GM23338 (cell line): ENCODE results near the gene L1CAM. TPM values are rescaled to one million over a fixed set of nuclear protein-coding genes. Genes with fewer than 3 reads are reported as not detected.
A peak's percentile ranks its signal among the peaks of the same experiment; 100 is the strongest.

Experiments
- ATAC-seq: fragments of 200-7000 bp; cut with Tn5 transposase; 3 replicates; pipeline ENCODE4 v1.9.1; 2020
- DNase-seq: peaks from one replicate; pipeline ENCODE4 v3.0.0-alpha.2; 2015; ENCODE audit warnings: low spot score
- H2AFZ ChIP-seq: fragments of 200-600 bp; sonication (generic); 2 replicates; pipeline ENCODE4 v1.8.0; 2016; ENCODE audit warnings: antibody characterized with exemption, mild to moderate bottlenecking, moderate library complexity
- H3F3A ChIP-seq: fragments of 200-600 bp; sonication (generic); replicated peaks from 2 replicates; pipeline ENCODE4 v1.8.0; 2017; ENCODE audit warnings: antibody characterized with exemption, mixed run types, low read depth
- H3K27ac ChIP-seq: fragments of 200-600 bp; sonication (generic); 2 replicates; pipeline ENCODE4 v1.6.1; 2016; ENCODE audit warnings: low read depth
- H3K27me3 ChIP-seq: fragments of 200-600 bp; sonication (generic); 2 replicates; pipeline ENCODE4 v1.8.0; 2016; ENCODE audit warnings: mild to moderate bottlenecking, mixed run types, moderate library complexity; ENCODE audit not compliant: insufficient read depth
- H3K36me3 ChIP-seq: fragments of 200-600 bp; sonication (generic); 2 replicates; pipeline ENCODE4 v1.8.0; 2016; ENCODE audit warnings: mild to moderate bottlenecking; ENCODE audit not compliant: insufficient read depth
- H3K4me1 ChIP-seq: fragments of 200-600 bp; sonication (generic); 2 replicates; pipeline ENCODE4 v1.8.0; 2016; ENCODE audit warnings: mild to moderate bottlenecking, moderate library complexity; ENCODE audit not compliant: insufficient read depth
- H3K4me2 ChIP-seq: fragments of 200-600 bp; sonication (generic); 2 replicates; pipeline ENCODE4 v1.7.1; 2017; ENCODE audit warnings: mixed run types
- H3K4me3 ChIP-seq: fragments of 200-600 bp; sonication (generic); 2 replicates; pipeline ENCODE4 v1.6.1; 2016; ENCODE audit warnings: mixed run types
- H3K79me2 ChIP-seq: fragments of 200-600 bp; sonication (generic); replicated peaks from 2 replicates; pipeline ENCODE4 v1.8.0; 2017; ENCODE audit warnings: mild to moderate bottlenecking; ENCODE audit not compliant: insufficient read depth
- H3K9me2 ChIP-seq: fragments of 200-600 bp; sonication (generic); 2 replicates; pipeline ENCODE4 v1.8.0; 2017; ENCODE audit not compliant: insufficient read depth
- H4K20me1 ChIP-seq: fragments of 200-600 bp; sonication (generic); replicated peaks from 2 replicates; pipeline ENCODE4 v1.8.0; 2017; ENCODE audit warnings: mild to moderate bottlenecking; ENCODE audit not compliant: insufficient read depth
- H3K27ac Mint-ChIP-seq: 2 replicates; pipeline ENCODE4 v1.8.0; 2020; ENCODE audit warnings: inconsistent platforms, mild to moderate bottlenecking, moderate library complexity, mixed read lengths
- H3K27me3 Mint-ChIP-seq: 3 replicates; pipeline ENCODE4 v1.8.0; 2022; ENCODE audit warnings: low read depth, mild to moderate bottlenecking, moderate library complexity, mixed read lengths, inconsistent platforms; ENCODE audit not compliant: insufficient read depth, poor library complexity
- H3K36me3 Mint-ChIP-seq: 3 replicates; pipeline ENCODE4 v1.8.0; 2021; ENCODE audit warnings: low read depth, mild to moderate bottlenecking, inconsistent platforms, moderate library complexity, mixed read lengths
- H3K4me1 Mint-ChIP-seq: 3 replicates; pipeline ENCODE4 v1.8.0; 2020; ENCODE audit warnings: mild to moderate bottlenecking, inconsistent platforms, mixed read lengths
- H3K4me3 Mint-ChIP-seq: 3 replicates; pipeline ENCODE4 v1.8.0; 2021; ENCODE audit warnings: moderate library complexity, mild to moderate bottlenecking, inconsistent platforms, mixed read lengths
- H3K9me3 Mint-ChIP-seq: 3 replicates; pipeline ENCODE4 v1.8.0; 2020; ENCODE audit warnings: moderate library complexity, mild to moderate bottlenecking, inconsistent platforms, mixed read lengths
- polyA plus RNA-seq: library from polyadenylated mRNA; unstranded; fragments of >200 nt; fragmentation: Nextera tagmentation; extraction: Ambion mirVana; gene quantifications from 2 replicates; pipeline ENCODE4 v1.2.1, GENCODE V29; 2016
- total RNA-seq: library from RNA; depleted of rRNA; stranded (reverse); fragments of >200 nt; shearing (Covaris generic); gene quantifications from 2 replicates; pipeline ENCODE4 v1.2.3, GENCODE V29; 2014
- TF ChIP-seq, protein P1 (sequence below): fragments of 250-450 bp; sonication (Bioruptor Pico); IDR thresholded peaks from 2 replicates; pipeline ENCODE4 v1.5.0; 2020; ENCODE audit warnings: mild to moderate bottlenecking, moderate library complexity
- TF ChIP-seq, protein P2 (sequence below), 2 experiments: fragments of 200-600 bp in 1 of 2; sonication (generic) in 1 of 2; conservative IDR thresholded peaks; 2 replicates each; pipeline versions ENCODE4 v1.5.1 to v1.6.1; 2016 to 2017; ENCODE audit warnings: antibody characterized with exemption in 2 of 2, low read depth in 2 of 2, mild to moderate bottlenecking in 2 of 2, moderate library complexity in 1 of 2

The L1CAM gene
- total and polyA plus RNA-seq, 2 experiments from 2014 or later, result 7.4 to 29.2 TPM

DNA sequence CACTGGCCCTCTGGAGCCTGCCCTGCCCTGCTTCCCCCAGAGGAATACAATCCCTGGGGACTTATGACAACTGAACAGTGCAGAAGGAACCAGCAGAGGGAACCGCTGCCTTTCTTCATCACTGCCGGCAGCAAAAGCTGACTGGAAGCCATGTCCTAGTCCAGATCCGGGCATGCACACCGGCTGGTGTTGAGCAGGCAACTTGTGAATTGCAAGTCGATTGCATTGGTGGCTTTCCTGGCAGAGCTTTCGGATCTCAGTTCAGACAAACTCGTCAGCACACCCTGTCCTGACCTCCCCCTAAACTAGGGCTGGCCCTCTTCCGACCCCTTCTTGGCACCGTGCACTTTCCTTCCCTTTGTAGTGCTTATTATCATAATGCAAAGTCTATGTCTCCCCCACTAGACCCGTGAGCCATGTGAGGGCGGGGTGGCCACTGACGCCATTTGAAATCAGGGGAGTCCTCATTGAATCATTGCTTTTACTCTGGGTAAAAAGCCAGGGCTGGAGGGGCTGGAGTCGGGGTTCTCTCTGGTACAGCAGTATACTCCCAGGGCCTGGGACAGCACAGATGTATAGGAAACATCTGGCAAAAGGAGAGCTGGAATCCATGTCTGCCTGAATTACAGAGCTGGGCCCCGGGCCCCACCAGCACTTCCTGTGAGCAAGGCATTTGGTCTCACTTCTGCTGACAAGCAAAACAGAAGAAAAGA lies 38.3 kb upstream of the L1CAM start:
- Histone ChIP-seq H3K4me1 (peaks cover 10% of the 10 kb centered on the region; the same call in 1 of the 2 replicates), H3F3A (0 out of 2 replicates have a peak, but pooled peaks cover 4% of the 10 kb centered on the region), H3K9me2 (no peaks in the 10 kb centered on the region), H3K4me3 (no peak overlapping the region), H2AFZ (no peak overlapping the region), H3K79me2 (no peaks in the 10 kb centered on the region), H3K27ac (no peak overlapping the region), H3K4me2 (0 out of 2 replicates have a peak overlapping the region, but pooled peaks have one; percentile 83), H3K27me3 (no peaks in the 10 kb centered on the region), H4K20me1 (no peaks in the 10 kb centered on the region), H3K36me3 (no peaks in the 10 kb centered on the region)
- peaks cover 3% of the 10 kb centered on the region; the same call in 1 of the 3 replicates for H3K36me3 Mint-ChIP-seq
- peak overlapping the region; percentile 89; the same call in 2 of the 3 replicates for H3K4me3 Mint-ChIP-seq
- peaks cover 10% of the 10 kb centered on the region for H3K27me3 Mint-ChIP-seq
- H3K4me1 Mint-ChIP-seq, result peaks cover 26% of the 10 kb centered on the region
- TF ChIP-seq, protein P1, sequence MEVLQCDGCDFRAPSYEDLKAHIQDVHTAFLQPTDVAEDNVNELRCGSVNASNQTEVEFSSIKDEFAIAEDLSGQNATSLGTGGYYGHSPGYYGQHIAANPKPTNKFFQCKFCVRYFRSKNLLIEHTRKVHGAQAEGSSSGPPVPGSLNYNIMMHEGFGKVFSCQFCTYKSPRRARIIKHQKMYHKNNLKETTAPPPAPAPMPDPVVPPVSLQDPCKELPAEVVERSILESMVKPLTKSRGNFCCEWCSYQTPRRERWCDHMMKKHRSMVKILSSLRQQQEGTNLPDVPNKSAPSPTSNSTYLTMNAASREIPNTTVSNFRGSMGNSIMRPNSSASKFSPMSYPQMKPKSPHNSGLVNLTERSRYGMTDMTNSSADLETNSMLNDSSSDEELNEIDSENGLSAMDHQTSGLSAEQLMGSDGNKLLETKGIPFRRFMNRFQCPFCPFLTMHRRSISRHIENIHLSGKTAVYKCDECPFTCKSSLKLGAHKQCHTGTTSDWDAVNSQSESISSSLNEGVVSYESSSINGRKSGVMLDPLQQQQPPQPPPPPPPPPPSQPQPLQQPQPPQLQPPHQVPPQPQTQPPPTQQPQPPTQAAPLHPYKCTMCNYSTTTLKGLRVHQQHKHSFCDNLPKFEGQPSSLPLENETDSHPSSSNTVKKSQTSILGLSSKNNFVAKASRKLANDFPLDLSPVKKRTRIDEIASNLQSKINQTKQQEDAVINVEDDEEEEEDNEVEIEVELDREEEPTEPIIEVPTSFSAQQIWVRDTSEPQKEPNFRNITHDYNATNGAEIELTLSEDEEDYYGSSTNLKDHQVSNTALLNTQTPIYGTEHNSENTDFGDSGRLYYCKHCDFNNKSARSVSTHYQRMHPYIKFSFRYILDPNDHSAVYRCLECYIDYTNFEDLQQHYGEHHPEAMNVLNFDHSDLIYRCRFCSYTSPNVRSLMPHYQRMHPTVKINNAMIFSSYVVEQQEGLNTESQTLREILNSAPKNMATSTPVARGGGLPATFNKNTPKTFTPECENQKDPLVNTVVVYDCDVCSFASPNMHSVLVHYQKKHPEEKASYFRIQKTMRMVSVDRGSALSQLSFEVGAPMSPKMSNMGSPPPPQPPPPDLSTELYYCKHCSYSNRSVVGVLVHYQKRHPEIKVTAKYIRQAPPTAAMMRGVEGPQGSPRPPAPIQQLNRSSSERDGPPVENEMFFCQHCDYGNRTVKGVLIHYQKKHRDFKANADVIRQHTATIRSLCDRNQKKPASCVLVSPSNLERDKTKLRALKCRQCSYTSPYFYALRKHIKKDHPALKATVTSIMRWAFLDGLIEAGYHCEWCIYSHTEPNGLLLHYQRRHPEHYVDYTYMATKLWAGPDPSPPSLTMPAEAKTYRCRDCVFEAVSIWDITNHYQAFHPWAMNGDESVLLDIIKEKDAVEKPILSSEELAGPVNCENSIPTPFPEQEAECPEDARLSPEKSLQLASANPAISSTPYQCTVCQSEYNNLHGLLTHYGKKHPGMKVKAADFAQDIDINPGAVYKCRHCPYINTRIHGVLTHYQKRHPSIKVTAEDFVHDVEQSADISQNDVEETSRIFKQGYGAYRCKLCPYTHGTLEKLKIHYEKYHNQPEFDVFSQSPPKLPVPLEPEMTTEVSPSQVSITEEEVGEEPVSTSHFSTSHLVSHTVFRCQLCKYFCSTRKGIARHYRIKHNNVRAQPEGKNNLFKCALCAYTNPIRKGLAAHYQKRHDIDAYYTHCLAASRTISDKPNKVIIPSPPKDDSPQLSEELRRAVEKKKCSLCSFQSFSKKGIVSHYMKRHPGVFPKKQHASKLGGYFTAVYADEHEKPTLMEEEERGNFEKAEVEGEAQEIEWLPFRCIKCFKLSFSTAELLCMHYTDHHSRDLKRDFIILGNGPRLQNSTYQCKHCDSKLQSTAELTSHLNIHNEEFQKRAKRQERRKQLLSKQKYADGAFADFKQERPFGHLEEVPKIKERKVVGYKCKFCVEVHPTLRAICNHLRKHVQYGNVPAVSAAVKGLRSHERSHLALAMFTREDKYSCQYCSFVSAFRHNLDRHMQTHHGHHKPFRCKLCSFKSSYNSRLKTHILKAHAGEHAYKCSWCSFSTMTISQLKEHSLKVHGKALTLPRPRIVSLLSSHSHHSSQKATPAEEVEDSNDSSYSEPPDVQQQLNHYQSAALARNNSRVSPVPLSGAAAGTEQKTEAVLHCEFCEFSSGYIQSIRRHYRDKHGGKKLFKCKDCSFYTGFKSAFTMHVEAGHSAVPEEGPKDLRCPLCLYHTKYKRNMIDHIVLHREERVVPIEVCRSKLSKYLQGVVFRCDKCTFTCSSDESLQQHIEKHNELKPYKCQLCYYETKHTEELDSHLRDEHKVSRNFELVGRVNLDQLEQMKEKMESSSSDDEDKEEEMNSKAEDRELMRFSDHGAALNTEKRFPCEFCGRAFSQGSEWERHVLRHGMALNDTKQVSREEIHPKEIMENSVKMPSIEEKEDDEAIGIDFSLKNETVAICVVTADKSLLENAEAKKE (CRISPR knock-in tag), result no peak
- TF ChIP-seq, protein P2, sequence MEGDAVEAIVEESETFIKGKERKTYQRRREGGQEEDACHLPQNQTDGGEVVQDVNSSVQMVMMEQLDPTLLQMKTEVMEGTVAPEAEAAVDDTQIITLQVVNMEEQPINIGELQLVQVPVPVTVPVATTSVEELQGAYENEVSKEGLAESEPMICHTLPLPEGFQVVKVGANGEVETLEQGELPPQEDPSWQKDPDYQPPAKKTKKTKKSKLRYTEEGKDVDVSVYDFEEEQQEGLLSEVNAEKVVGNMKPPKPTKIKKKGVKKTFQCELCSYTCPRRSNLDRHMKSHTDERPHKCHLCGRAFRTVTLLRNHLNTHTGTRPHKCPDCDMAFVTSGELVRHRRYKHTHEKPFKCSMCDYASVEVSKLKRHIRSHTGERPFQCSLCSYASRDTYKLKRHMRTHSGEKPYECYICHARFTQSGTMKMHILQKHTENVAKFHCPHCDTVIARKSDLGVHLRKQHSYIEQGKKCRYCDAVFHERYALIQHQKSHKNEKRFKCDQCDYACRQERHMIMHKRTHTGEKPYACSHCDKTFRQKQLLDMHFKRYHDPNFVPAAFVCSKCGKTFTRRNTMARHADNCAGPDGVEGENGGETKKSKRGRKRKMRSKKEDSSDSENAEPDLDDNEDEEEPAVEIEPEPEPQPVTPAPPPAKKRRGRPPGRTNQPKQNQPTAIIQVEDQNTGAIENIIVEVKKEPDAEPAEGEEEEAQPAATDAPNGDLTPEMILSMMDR (conservative IDR thresholded peaks at IDR 0.05; ENCODE audit: low read depth in 2 of 2), result peak; percentile 28 to 49
- H3K9me3 Mint-ChIP-seq, result no peaks in the 10 kb centered on the region; the same call in 2 of the 3 replicates
- H3K27ac Mint-ChIP-seq, result no peak overlapping the region
- DNase-seq (peak; percentile 41), ATAC-seq (no peak)
